Karpas-422 (cell line): ENCODE data around the gene ABHD16A. TPM values are rescaled to one million over a fixed set of nuclear protein-coding genes. Genes with fewer than 3 reads are reported as not detected.

ENCODE experiments used
- DNase-seq: peaks from one replicate; pipeline ENCODE4 v3.0.0-alpha.2; 2015
- H2AFZ ChIP-seq: fragments of 200-600 bp; sonication (generic); 2 replicates; pipeline ENCODE4 v1.6.1; 2014; ENCODE audit warnings: antibody characterized with exemption, low read length, mixed read lengths
- H3K27ac ChIP-seq: fragments of 200-600 bp; sonication (generic); 2 replicates; pipeline ENCODE4 v1.5.1; 2014; ENCODE audit warnings: mild to moderate bottlenecking, low read length, moderate library complexity
- H3K27me3 ChIP-seq: fragments of 200-600 bp; sonication (generic); 2 replicates; pipeline ENCODE4 v1.6.1; 2014; ENCODE audit warnings: low read length, mixed read lengths
- H3K36me3 ChIP-seq: fragments of 200-600 bp; sonication (generic); 2 replicates; pipeline ENCODE4 v1.6.1; 2014; ENCODE audit warnings: low read length, mixed read lengths; ENCODE audit not compliant: insufficient read depth
- H3K4me1 ChIP-seq: fragments of 200-600 bp; sonication (generic); 2 replicates; pipeline ENCODE4 v1.6.1; 2014; ENCODE audit warnings: mild to moderate bottlenecking, low read length, mixed read lengths
- H3K4me2 ChIP-seq: fragments of 200-600 bp; sonication (generic); 2 replicates; pipeline ENCODE4 v1.6.1; 2014; ENCODE audit warnings: low read length, low read depth, mild to moderate bottlenecking; ENCODE audit not compliant: poor library complexity, severe bottlenecking
- H3K4me3 ChIP-seq: fragments of 200-600 bp; sonication (generic); 2 replicates; pipeline ENCODE4 v1.5.1; 2014; ENCODE audit warnings: mild to moderate bottlenecking, antibody characterized with exemption, low read length, mixed read lengths
- H3K79me2 ChIP-seq: fragments of 200-600 bp; sonication (generic); 2 replicates; pipeline ENCODE4 v1.6.1; 2014; ENCODE audit warnings: mild to moderate bottlenecking, low read length, mixed read lengths
- H3K9ac ChIP-seq: fragments of 200-600 bp; sonication (generic); 2 replicates; pipeline ENCODE4 v1.6.0; 2014; ENCODE audit warnings: low read length
- H3K9me2 ChIP-seq: fragments of 200-600 bp; sonication (generic), shearing (Covaris generic); replicated peaks from 2 replicates; pipeline ENCODE4 v1.6.0; 2014; ENCODE audit warnings: mild to moderate bottlenecking, low read length, moderate library complexity; ENCODE audit not compliant: insufficient read depth
- H3K9me3 ChIP-seq: fragments of 300-700, 200-600 bp; sonication (generic); 2 replicates; pipeline ENCODE4 v1.6.1; 2014; ENCODE audit warnings: low read length, mixed read lengths
- H4K20me1 ChIP-seq: fragments of 200-600 bp; sonication (generic); 2 replicates; pipeline ENCODE4 v1.6.1; 2014; ENCODE audit warnings: mild to moderate bottlenecking, antibody characterized with exemption, low read length, low read depth; ENCODE audit not compliant: insufficient read depth
- total RNA-seq: library from RNA; depleted of rRNA; stranded (reverse); fragments of >200 nt; shearing (Covaris generic); gene quantifications from 2 replicates; pipeline ENCODE4 v1.2.3, GENCODE V29; 2014; ENCODE audit warnings: low replicate concordance

Gene ABHD16A
- total RNA-seq, 1 experiment from 2014 or later: 55.6 TPM

- Histone ChIP-seq H3K4me3 (peak overlapping the region; percentile 74), H3K27me3 (no peaks in the 10 kb centered on the region), H3K9me3 (no peaks in the 10 kb centered on the region), H3K79me2 (peaks cover 56% of the 10 kb centered on the region), H3K36me3 (0 out of 2 replicates have a peak, but pooled peaks cover 3% of the 10 kb centered on the region), H3K9me2 (no peaks in the 10 kb centered on the region), H2AFZ (no peak overlapping the region), H3K4me2 (peak overlapping the region; percentile 75), H3K4me1 (peaks cover 46% of the 10 kb centered on the region), H3K9ac (peak overlapping the region; percentile 81; the same call in 1 of the 2 replicates), H4K20me1 (peaks cover 2% of the 10 kb centered on the region; the same call in 1 of the 2 replicates), H3K27ac (peak overlapping the region; percentile 73; the same call in 1 of the 2 replicates)
- DNase-seq: peak; percentile 45
Measured at GRCh38 chr6:31661262-31662123, 41.6 kb downstream of the ABHD16A start.

- Histone ChIP-seq H3K27ac (peak within 1 kb of the TSS; percentile 73), H3K36me3 (0 out of 2 replicates have a peak, but pooled peaks cover 3% of the 10 kb centered on the region), H3K79me2 (peaks cover 55% of the 10 kb centered on the region)
Measured at GRCh38 chr6:31660381-31661261, 42.5 kb downstream of the ABHD16A start, which contains the start of gene C6orf47. C6orf47 (minus strand) TSS chr6:31660778; CDS start chr6:31659947, 831 bp downstream.

DNA sequence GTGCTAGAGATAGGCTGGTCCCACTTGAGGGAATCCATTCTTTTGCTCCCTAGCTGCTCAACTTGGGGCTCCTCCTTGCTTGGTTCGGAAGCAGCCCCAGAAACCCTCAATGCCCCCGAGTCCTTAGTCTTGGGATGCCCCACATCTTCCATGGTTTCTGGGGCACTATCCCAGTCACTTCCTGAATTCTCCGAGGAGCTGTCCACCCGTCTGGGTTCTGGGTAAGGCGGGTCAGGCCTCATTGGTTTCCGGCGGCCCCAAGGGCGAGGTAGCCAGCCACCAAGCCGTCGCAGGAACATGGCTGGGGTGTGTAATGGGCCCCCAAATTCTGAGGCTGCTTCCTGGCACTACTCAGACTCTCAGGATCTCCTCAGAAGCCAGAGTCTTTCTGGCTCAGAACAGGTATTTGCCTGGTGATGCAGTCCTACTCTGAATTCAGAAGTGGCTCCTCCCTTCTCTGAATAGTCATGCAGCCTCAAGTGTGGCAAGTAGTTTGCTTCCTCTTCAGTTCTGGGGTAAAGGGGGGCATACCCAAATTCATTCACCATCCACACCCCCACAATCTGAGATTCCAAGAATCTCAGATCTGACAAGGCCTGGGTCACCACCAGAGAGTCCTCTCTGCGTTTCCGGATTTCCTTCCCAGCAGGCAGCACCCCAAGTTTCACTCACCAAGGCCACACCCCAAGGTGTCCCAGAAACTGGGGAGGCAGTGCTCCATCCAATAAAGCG is 43.3 kb downstream of the ABHD16A start:
- peak; percentile 81 for DNase-seq
- H3K9me3 ChIP-seq: no peaks in the 10 kb centered on the region
- H3K4me3 ChIP-seq: peak overlapping the region; percentile 74
- H3K4me2 ChIP-seq: peak overlapping the region; percentile 75
- H3K79me2 ChIP-seq: peaks cover 59% of the 10 kb centered on the region
- H3K36me3 ChIP-seq: 0 out of 2 replicates have a peak, but pooled peaks cover 3% of the 10 kb centered on the region
- no peaks in the 10 kb centered on the region for H3K27me3 ChIP-seq
- no peak overlapping the region for H2AFZ ChIP-seq
- no peaks in the 10 kb centered on the region for H4K20me1 ChIP-seq
- peak overlapping the region; percentile 81 for H3K9ac ChIP-seq
- peak overlapping the region; percentile 73 for H3K27ac ChIP-seq
- H3K4me1 ChIP-seq: peaks cover 45% of the 10 kb centered on the region
- no peaks in the 10 kb centered on the region for H3K9me2 ChIP-seq

More at GRCh38 chr6:31660381-31661261, 42.5 kb downstream of the ABHD16A start, which contains the start of gene C6orf47:
- no peaks in the 10 kb centered on the region for H3K9me3 ChIP-seq
- peak within 1 kb of the TSS; percentile 81 for H3K9ac ChIP-seq
- no peaks in the 10 kb centered on the region for H4K20me1 ChIP-seq
- peaks cover 45% of the 10 kb centered on the region for H3K4me1 ChIP-seq
- peak; percentile 93 for DNase-seq
- H3K4me3 ChIP-seq: peak within 1 kb of the TSS; percentile 74
- 0 out of 2 replicates have a peak within 1 kb of the TSS, but pooled peaks have one; percentile 27 for H2AFZ ChIP-seq
- no peaks in the 10 kb centered on the region for H3K27me3 ChIP-seq
- peak within 1 kb of the TSS; percentile 75 for H3K4me2 ChIP-seq
- H3K9me2 ChIP-seq: no peaks in the 10 kb centered on the region

- Histone ChIP-seq H3K27ac (peak overlapping the region; percentile 73; the same call in 1 of the 2 replicates), H2AFZ (no peak overlapping the region), H3K27me3 (no peaks in the 10 kb centered on the region), H3K79me2 (peaks cover 57% of the 10 kb centered on the region), H3K9me2 (no peaks in the 10 kb centered on the region), H3K4me1 (peaks cover 42% of the 10 kb centered on the region), H3K36me3 (0 out of 2 replicates have a peak, but pooled peaks cover 3% of the 10 kb centered on the region), H3K9ac (peak overlapping the region; percentile 81), H3K4me3 (peak overlapping the region; percentile 74), H4K20me1 (no peaks in the 10 kb centered on the region), H3K9me3 (no peaks in the 10 kb centered on the region), H3K4me2 (peak overlapping the region; percentile 75)
- DNase-seq: no peak
Measured at GRCh38 chr6:31658983-31659648, 44.0 kb downstream of the ABHD16A start.

DNA sequence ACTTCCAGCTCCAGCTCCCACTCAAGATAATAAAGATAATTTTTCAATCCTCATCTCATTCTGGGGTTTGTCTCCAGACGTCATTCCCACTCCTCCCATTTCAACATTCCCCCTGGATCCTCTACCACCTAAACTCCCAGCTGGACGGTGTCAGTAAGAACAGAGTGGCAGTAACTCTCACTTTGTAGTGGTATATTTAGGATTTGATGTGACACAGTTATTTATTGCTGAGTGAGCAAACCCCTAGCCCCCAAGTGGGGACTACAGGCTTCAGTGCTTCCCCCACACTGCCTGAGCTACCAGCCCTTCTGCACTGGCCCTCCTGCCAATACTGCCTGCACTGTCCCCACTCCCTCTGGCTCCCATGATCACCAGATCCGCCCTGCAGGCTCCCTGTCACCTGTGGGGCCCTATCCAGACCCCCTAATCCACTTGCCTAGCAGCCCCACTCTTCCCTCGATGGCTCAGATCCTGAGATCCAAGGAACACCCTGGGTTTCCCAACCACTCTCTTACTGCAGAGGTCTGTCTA is 44.9 kb downstream of the ABHD16A start:
- no peaks in the 10 kb centered on the region for H3K27me3 ChIP-seq
- no peaks in the 10 kb centered on the region for H3K9me2 ChIP-seq
- 0 out of 2 replicates have a peak, but pooled peaks cover under 1% of the 10 kb centered on the region for H3K36me3 ChIP-seq
- peak overlapping the region; percentile 81 for H3K9ac ChIP-seq
- no peak overlapping the region for H3K27ac ChIP-seq
- no peaks in the 10 kb centered on the region for H3K9me3 ChIP-seq
- H4K20me1 ChIP-seq: no peaks in the 10 kb centered on the region
- H2AFZ ChIP-seq: no peak overlapping the region
- peak overlapping the region; percentile 75 for H3K4me2 ChIP-seq
- peaks cover 49% of the 10 kb centered on the region for H3K79me2 ChIP-seq
- H3K4me1 ChIP-seq: peaks cover 39% of the 10 kb centered on the region
- DNase-seq: no peak
- H3K4me3 ChIP-seq: peak overlapping the region; percentile 74; the same call in 1 of the 2 replicates

- no peaks in the 10 kb centered on the region for H3K36me3 ChIP-seq
- no peak overlapping the region for H3K9ac ChIP-seq
- no peaks in the 10 kb centered on the region for H3K9me3 ChIP-seq
- H3K27ac ChIP-seq: no peak overlapping the region
- peak; percentile 60 for DNase-seq
- peaks cover 39% of the 10 kb centered on the region for H3K4me1 ChIP-seq
- no peak overlapping the region for H3K4me3 ChIP-seq
- H3K79me2 ChIP-seq: peaks cover 47% of the 10 kb centered on the region
- H2AFZ ChIP-seq: no peak overlapping the region
- H3K4me2 ChIP-seq: peak overlapping the region; percentile 75
- no peaks in the 10 kb centered on the region for H4K20me1 ChIP-seq
- H3K9me2 ChIP-seq: no peaks in the 10 kb centered on the region
- no peaks in the 10 kb centered on the region for H3K27me3 ChIP-seq
Measured at GRCh38 chr6:31657406-31658157, 45.5 kb downstream of the ABHD16A start.
